Measurements from ENCODE around the gene PKP3.

PKP3 gene

DNA sequence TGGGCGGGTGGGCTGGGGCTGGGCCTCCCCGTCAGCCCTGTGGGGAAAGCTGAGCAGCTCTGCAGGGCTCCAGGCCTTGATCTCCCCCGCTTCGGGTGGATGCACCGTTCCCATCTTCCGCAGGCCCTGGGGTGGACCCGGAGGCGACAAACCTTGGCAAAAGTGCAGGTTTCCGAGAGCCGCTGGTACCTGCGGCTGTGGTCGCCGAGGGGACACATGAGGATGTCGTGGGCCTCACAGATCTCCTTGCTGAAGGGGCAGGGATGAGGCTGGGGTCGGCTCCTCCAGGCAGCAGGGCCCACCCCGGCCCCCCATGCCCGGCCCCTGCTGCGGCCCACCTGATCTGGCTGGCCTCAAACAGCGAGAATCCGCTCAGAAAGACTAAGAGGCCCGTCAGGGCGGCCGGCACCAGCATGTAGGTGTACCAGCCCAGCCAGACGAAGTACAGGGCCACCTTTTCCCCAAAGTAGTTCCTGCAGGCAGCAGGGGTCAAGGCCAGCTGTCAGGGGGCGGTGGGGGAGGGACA, 36.0 kb downstream of the PKP3 start:
- H3K4me2 ChIP-seq (ENCODE audit: low read depth, low read length, poor library complexity, severe bottlenecking) = no peak overlapping the region
- H2AFZ ChIP-seq (ENCODE audit: low read depth, low read length, severe bottlenecking) = no peak overlapping the region
- no peak overlapping the region for H3K9ac ChIP-seq (ENCODE audit: low read length)
- H3K27me3 ChIP-seq (ENCODE audit: low read length) = no peaks in the 10 kb centered on the region
- no peaks in the 10 kb centered on the region for H3K9me2 ChIP-seq (replicated peaks; ENCODE audit: insufficient read depth, low read length)
- H3K4me3 ChIP-seq (ENCODE audit: insufficient read depth, low read length, poor library complexity, severe bottlenecking) = no peak overlapping the region
- no peaks in the 10 kb centered on the region for H4K20me1 ChIP-seq (ENCODE audit: low read depth, low read length)
- H3K27ac ChIP-seq (ENCODE audit: low read depth, low read length) = no peak overlapping the region
- H3K79me2 ChIP-seq (ENCODE audit: insufficient read depth, low read length) = no peaks in the 10 kb centered on the region
- no peaks in the 10 kb centered on the region for H3K9me3 ChIP-seq (ENCODE audit: insufficient read depth, low read length)
- H3K36me3 ChIP-seq (ENCODE audit: low read length) = no peaks in the 10 kb centered on the region
- TF ChIP-seq, protein P1, sequence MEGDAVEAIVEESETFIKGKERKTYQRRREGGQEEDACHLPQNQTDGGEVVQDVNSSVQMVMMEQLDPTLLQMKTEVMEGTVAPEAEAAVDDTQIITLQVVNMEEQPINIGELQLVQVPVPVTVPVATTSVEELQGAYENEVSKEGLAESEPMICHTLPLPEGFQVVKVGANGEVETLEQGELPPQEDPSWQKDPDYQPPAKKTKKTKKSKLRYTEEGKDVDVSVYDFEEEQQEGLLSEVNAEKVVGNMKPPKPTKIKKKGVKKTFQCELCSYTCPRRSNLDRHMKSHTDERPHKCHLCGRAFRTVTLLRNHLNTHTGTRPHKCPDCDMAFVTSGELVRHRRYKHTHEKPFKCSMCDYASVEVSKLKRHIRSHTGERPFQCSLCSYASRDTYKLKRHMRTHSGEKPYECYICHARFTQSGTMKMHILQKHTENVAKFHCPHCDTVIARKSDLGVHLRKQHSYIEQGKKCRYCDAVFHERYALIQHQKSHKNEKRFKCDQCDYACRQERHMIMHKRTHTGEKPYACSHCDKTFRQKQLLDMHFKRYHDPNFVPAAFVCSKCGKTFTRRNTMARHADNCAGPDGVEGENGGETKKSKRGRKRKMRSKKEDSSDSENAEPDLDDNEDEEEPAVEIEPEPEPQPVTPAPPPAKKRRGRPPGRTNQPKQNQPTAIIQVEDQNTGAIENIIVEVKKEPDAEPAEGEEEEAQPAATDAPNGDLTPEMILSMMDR (IDR thresholded peaks at IDR 0.05; ENCODE audit: insufficient read depth, low read length, poor library complexity, severe bottlenecking) = no peak
- no peak for TF ChIP-seq EZH2phosphoT487 (conservative IDR thresholded peaks at IDR 0.05; ENCODE audit: low read length)
- no peaks in the 10 kb centered on the region for H3F3A ChIP-seq (ENCODE audit: insufficient read depth)

DNA sequence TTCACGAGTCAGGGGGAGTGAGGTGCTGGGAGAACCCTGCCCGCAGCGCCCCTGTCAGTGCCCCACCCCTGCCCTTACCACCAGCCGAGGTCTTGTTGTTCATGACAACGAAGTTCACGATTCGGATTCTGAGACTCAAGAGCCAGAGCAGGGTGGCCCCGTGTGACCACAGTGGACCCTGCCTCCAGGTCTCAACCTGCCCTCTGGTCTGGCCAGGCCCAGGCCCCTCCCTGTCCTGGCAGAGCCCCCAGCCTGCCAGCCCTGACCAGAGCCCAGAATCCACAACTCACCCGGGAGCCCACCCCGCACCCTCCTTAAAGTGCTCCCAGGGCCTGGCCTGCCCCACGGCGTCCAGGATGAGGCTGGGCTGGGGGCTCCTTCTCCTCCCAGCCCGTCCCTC, 37.9 kb downstream of the PKP3 start:
- no peak overlapping the region for H2AFZ ChIP-seq (ENCODE audit: low read depth, low read length, severe bottlenecking)
- no peaks in the 10 kb centered on the region for H3K36me3 ChIP-seq (ENCODE audit: low read length)
- H3K9me3 ChIP-seq (ENCODE audit: insufficient read depth, low read length) = no peaks in the 10 kb centered on the region
- no peaks in the 10 kb centered on the region for H3K27me3 ChIP-seq (ENCODE audit: low read length)
- no peaks in the 10 kb centered on the region for H3F3A ChIP-seq (ENCODE audit: insufficient read depth)
- no peak overlapping the region for H3K9ac ChIP-seq (ENCODE audit: low read length)
- no peak overlapping the region for H3K27ac ChIP-seq (ENCODE audit: low read depth, low read length)
- TF ChIP-seq, protein P1 (IDR thresholded peaks at IDR 0.05; ENCODE audit: insufficient read depth, low read length, poor library complexity, severe bottlenecking) = no peak
- TF ChIP-seq EZH2phosphoT487 (conservative IDR thresholded peaks at IDR 0.05; ENCODE audit: low read length) = no peak
- H4K20me1 ChIP-seq (ENCODE audit: low read depth, low read length) = no peaks in the 10 kb centered on the region
- H3K4me2 ChIP-seq (ENCODE audit: low read depth, low read length, poor library complexity, severe bottlenecking) = no peak overlapping the region
- no peaks in the 10 kb centered on the region for H3K79me2 ChIP-seq (ENCODE audit: insufficient read depth, low read length)
- no peaks in the 10 kb centered on the region for H3K9me2 ChIP-seq (replicated peaks; ENCODE audit: insufficient read depth, low read length)
- H3K4me3 ChIP-seq (ENCODE audit: insufficient read depth, low read length, poor library complexity, severe bottlenecking) = no peak overlapping the region

DNA sequence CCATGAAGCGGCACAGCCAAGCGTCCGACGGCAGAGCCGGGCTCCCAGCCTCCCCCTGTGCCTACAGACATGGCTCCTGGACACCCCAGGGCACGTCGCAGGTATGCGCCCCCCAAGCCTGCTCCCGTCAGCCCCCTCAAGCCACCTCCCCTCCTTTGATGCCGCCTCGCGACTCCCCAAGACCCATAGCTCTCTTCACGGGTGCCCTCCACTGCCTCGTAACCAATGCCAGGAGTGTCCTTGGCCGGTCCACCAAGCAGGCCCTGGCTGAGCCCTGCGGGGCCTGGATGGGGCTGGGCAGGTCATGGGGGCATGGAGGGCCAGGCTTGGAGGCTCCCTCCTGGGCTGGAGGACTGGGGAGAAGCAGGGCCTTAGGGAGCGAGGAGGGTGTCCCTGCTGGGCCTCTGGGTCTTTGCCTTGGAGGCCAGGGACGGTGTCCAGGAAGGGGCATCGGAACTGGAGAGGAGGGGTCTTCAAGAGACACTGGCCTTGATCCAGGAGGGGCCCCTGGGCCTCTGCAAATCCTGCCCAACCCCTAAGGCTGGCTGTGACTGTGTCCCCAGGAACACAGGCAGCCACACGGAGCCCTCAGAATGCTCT, 38.6 kb downstream of the PKP3 start:
- no peak overlapping the region for H2AFZ ChIP-seq (ENCODE audit: low read depth, low read length, severe bottlenecking)
- H3K4me3 ChIP-seq (ENCODE audit: insufficient read depth, low read length, poor library complexity, severe bottlenecking) = no peak overlapping the region
- TF ChIP-seq, protein P1 (IDR thresholded peaks at IDR 0.05; ENCODE audit: insufficient read depth, low read length, poor library complexity, severe bottlenecking) = no peak
- no peak for TF ChIP-seq EZH2phosphoT487 (conservative IDR thresholded peaks at IDR 0.05; ENCODE audit: low read length)
- no peak overlapping the region for H3K9ac ChIP-seq (ENCODE audit: low read length)
- H3K79me2 ChIP-seq (ENCODE audit: insufficient read depth, low read length) = no peaks in the 10 kb centered on the region
- H3K4me2 ChIP-seq (ENCODE audit: low read depth, low read length, poor library complexity, severe bottlenecking) = no peak overlapping the region
- no peaks in the 10 kb centered on the region for H3K9me2 ChIP-seq (replicated peaks; ENCODE audit: insufficient read depth, low read length)
- H3K27ac ChIP-seq (ENCODE audit: low read depth, low read length) = no peak overlapping the region
- H3K9me3 ChIP-seq (ENCODE audit: insufficient read depth, low read length) = no peaks in the 10 kb centered on the region
- H3K27me3 ChIP-seq (ENCODE audit: low read length) = no peaks in the 10 kb centered on the region
- H3K36me3 ChIP-seq (ENCODE audit: low read length) = no peaks in the 10 kb centered on the region
- no peaks in the 10 kb centered on the region for H3F3A ChIP-seq (ENCODE audit: insufficient read depth)
- H4K20me1 ChIP-seq (ENCODE audit: low read depth, low read length) = no peaks in the 10 kb centered on the region

Measured in SU-DHL-6 (cell line).